Endothelial cell of umbilical vein (primary cell): Measurements from ENCODE around the gene HMGXB4. TPM values are rescaled to one million over a fixed set of nuclear protein-coding genes. Genes with fewer than 3 reads are reported as not detected.
A peak's percentile ranks its signal among the peaks of the same experiment; 100 is the strongest.

ENCODE experiments used
- BruUV-seq: library from RNA; stranded (reverse); fragments of 400-500 nt; replicated peaks from 2 replicates; lab custom pipeline; 2021; lab: Mats Ljungman, UMichigan
- CTCF ChIA-PET: fragments of 300-600, 350-600 bp; sonication (Branson Sonifier 250); formaldehyde crosslinking; loops from one replicate; lab custom pipeline; 2021; ENCODE audit warnings: antibody characterized with exemption, inconsistent platforms; lab: Charles Lee
- POLR2A ChIA-PET: fragments of 300-600, 350-600 bp; sonication (Branson Sonifier 250); formaldehyde crosslinking; loops from one replicate; lab custom pipeline; 2021; ENCODE audit warnings: antibody characterized with exemption, inconsistent platforms; lab: Charles Lee
- DNase-seq: peaks from one replicate; pipeline ENCODE4 v3.0.0-alpha.2; 2011; ENCODE audit warnings: low read depth, low spot score
- FAIRE-seq: peaks from 2 replicates; lab custom pipeline; 2011; peaks lifted over from hg19 to GRCh38; lab: Jason Lieb, UNC
- H2AFZ ChIP-seq: 2 replicates; pipeline ENCODE4 v1.6.0; 2012; ENCODE audit warnings: low read depth, low read length, control low read depth, inconsistent platforms
- H3K27ac ChIP-seq: 2 replicates; pipeline ENCODE4 v1.5.1; 2011; ENCODE audit warnings: low read depth, mild to moderate bottlenecking, control low read depth, low read length, moderate library complexity; ENCODE audit not compliant: insufficient read depth
- H3K27me3 ChIP-seq, 2 experiments: 2 replicates each; pipeline versions ENCODE4 v1.6.0 to v1.6.1; 2011; ENCODE audit warnings: low read length in 2 of 2, mixed read lengths in 1 of 2; ENCODE audit not compliant: control insufficient read depth in 2 of 2, insufficient read depth in 2 of 2
- H3K36me3 ChIP-seq, 2 experiments: 2 replicates in 1 of 2; 3 replicates in 1 of 2; pipeline ENCODE4 v1.5.1; 2011; ENCODE audit warnings: low read length in 2 of 2, mild to moderate bottlenecking in 1 of 2, moderate library complexity in 1 of 2; ENCODE audit not compliant: control insufficient read depth in 2 of 2, insufficient read depth in 2 of 2; ENCODE audit errors: extremely low read depth in 1 of 2
- H3K4me1 ChIP-seq: 3 replicates; pipeline ENCODE4 v1.5.1; 2011; ENCODE audit warnings: mild to moderate bottlenecking, low read length; ENCODE audit not compliant: control insufficient read depth, insufficient read depth; ENCODE audit errors: extremely low read depth
- H3K4me2 ChIP-seq: 2 replicates; pipeline ENCODE4 v1.6.1; 2011; ENCODE audit warnings: low read length, control low read depth, mixed read lengths; ENCODE audit not compliant: insufficient read depth
- H3K4me3 ChIP-seq, 3 experiments: fragments of 200-600 bp in 1 of 3; sonication (generic), shearing (Covaris generic) in 1 of 3; replicated peaks in 1 of 3; 2 replicates each; pipeline ENCODE4 v1.5.1; 2011 to 2016; ENCODE audit warnings: control low read depth in 3 of 3, low read length in 3 of 3, mild to moderate bottlenecking in 2 of 3, inconsistent platforms in 1 of 3, low read depth in 1 of 3, moderate library complexity in 1 of 3; ENCODE audit not compliant: insufficient read depth in 1 of 3
- H3K79me2 ChIP-seq: 2 replicates; pipeline ENCODE4 v1.6.0; 2012; ENCODE audit warnings: low read length, inconsistent platforms; ENCODE audit not compliant: control insufficient read depth, insufficient read depth
- H3K9ac ChIP-seq: replicated peaks from 2 replicates; pipeline ENCODE3; 2011; ENCODE audit warnings: low read length, control low read depth; ENCODE audit not compliant: insufficient read depth; ENCODE audit errors: extremely low read depth
- H3K9me1 ChIP-seq: replicated peaks from 3 replicates; pipeline ENCODE4 v1.6.0; 2011; ENCODE audit warnings: mild to moderate bottlenecking, low read length; ENCODE audit not compliant: control insufficient read depth, insufficient read depth; ENCODE audit errors: extremely low read depth
- H3K9me3 ChIP-seq: replicated peaks from 2 replicates; pipeline ENCODE4 v1.5.1; 2012; ENCODE audit warnings: low read length, inconsistent platforms; ENCODE audit not compliant: control insufficient read depth, insufficient read depth
- H4K20me1 ChIP-seq: replicated peaks from 2 replicates; pipeline ENCODE3; 2011; ENCODE audit warnings: mild to moderate bottlenecking, low read length; ENCODE audit not compliant: control insufficient read depth, insufficient read depth; ENCODE audit errors: extremely low read depth
- EZH2 ChIP-seq: IDR thresholded peaks from 2 replicates; pipeline ENCODE4 v1.6.1; 2012; ENCODE audit warnings: borderline replicate concordance, low read depth, mild to moderate bottlenecking, moderate library complexity, low read length, inconsistent platforms; ENCODE audit not compliant: severe bottlenecking
- FOS ChIP-seq: IDR thresholded peaks from 2 replicates; pipeline ENCODE4 v1.6.1; 2011; ENCODE audit warnings: mild to moderate bottlenecking, low read length, moderate library complexity, borderline replicate concordance; ENCODE audit not compliant: insufficient read depth
- GATA2 ChIP-seq: IDR thresholded peaks from 2 replicates; pipeline ENCODE4 v1.7.0; 2011; ENCODE audit warnings: low read depth, mild to moderate bottlenecking, moderate library complexity, mixed read lengths, low read length; ENCODE audit not compliant: insufficient read length, insufficient read depth
- JUN ChIP-seq: IDR thresholded peaks from 2 replicates; pipeline ENCODE4 v1.6.1; 2011; ENCODE audit warnings: borderline replicate concordance, low read depth; ENCODE audit not compliant: insufficient read length, insufficient read depth
- MYC ChIP-seq: IDR thresholded peaks from one replicate; pipeline ENCODE4 v1.6.1; 2011; ENCODE audit warnings: mild to moderate bottlenecking, low read depth, low read length
- POLR2A ChIP-seq: IDR thresholded peaks from 2 replicates; pipeline ENCODE4 v1.6.1; 2012; ENCODE audit warnings: low read depth, mild to moderate bottlenecking, control low read depth, low read length
- POLR2AphosphoS5 ChIP-seq: IDR thresholded peaks from 2 replicates; pipeline ENCODE4 v1.6.1; 2012; ENCODE audit warnings: low read depth, mild to moderate bottlenecking, control low read depth, low read length, moderate library complexity; ENCODE audit not compliant: insufficient read depth
- dilution Hi-C: fragments of 300-500 bp; cut with MboI; formaldehyde crosslinking; loops from one replicate; pipeline ENCODE4 v1.15.0; 2019; ENCODE audit warnings: low sequenced_read_pairs; ENCODE audit not compliant: extremely low pct_ligation_motif_present
- intact Hi-C: fragments of 100-400 bp; cut with micrococcal nuclease; formaldehyde crosslinking; loops from one replicate; pipeline ENCODE4 v1.10.0; 2022
- polyA plus RNA-seq, 4 experiments: library from polyadenylated mRNA; depleted of rRNA in 3 of 4; stranded (reverse) in 3 of 4; unstranded in 1 of 4; fragments of >200 nt; gene quantifications; 2 replicates each; pipeline versions ENCODE4 v1.2.1 to v1.2.3, GENCODE V29; 2011 to 2012; ENCODE audit warnings: missing spikeins in 1 of 4
- total RNA-seq: library from RNA; stranded (reverse); gene quantifications from 2 replicates; pipeline ENCODE4 v1.2.3, GENCODE V29; 2021
- TF ChIP-seq, protein P1 (sequence below): IDR thresholded peaks from 2 replicates; pipeline ENCODE4 v1.6.1; 2011; ENCODE audit not compliant: insufficient read depth, insufficient read length
- TF ChIP-seq, protein P2 (sequence below), 2 donors: IDR thresholded peaks; 1 replicate in 1 of 2; 2 replicates in 1 of 2; pipeline ENCODE4 v1.5.1; 2011; ENCODE audit warnings: low read length in 2 of 2, mild to moderate bottlenecking in 2 of 2, moderate library complexity in 2 of 2, control low read depth in 1 of 2, inconsistent platforms in 1 of 2, low read depth in 1 of 2; ENCODE audit not compliant: insufficient read depth in 1 of 2; ENCODE audit errors: extremely low read depth in 1 of 2

HMGXB4 gene
- total and polyA plus RNA-seq, 2 donors (not counting 3 experiments of a cell fraction or from before 2014, with no cell fraction given), result 12.2 to 30.5 TPM

GRCh38 chr22:35310556-35311550 lies 53.6 kb downstream of the HMGXB4 start:
- Histone ChIP-seq H3K9me3 (no peaks in the 10 kb centered on the region), H3K27ac (peak overlapping the region; percentile 15), H3K4me1 (peaks cover 59% of the 10 kb centered on the region), H2AFZ (no peak overlapping the region), H3K27me3 (no peaks in the 10 kb centered on the region), H3K36me3 (no peaks in the 10 kb centered on the region), H3K79me2 (peaks cover 25% of the 10 kb centered on the region), H3K9ac (no peak overlapping the region), H3K4me2 (no peak overlapping the region), H3K4me3 (no peak overlapping the region), H4K20me1 (no peaks in the 10 kb centered on the region), H3K9me1 (no peaks in the 10 kb centered on the region)
- ChIA-PET CTCF (interaction anchor here (1.0 to 2.5 kb wide), 2 partner anchors 11 to 17 kb away, joined by 4 to 8 read pairs; partner anchors contain the start of gene TOM1), POLR2A (interaction anchor here (1.1 kb wide), 1 partner anchor 11 kb away, joined by 3 read pairs; the partner anchor contains the start of gene TOM1)
- no peak for FAIRE-seq
- dilution Hi-C loops (no loop called here), intact Hi-C loops (no loop called here)
- no TSS peak for BruUV-seq
- TF ChIP-seq MYC, result no peak
- TF ChIP-seq EZH2, result no peak
- no peak for TF ChIP-seq GATA2
- no peak for TF ChIP-seq POLR2A
- TF ChIP-seq, protein P1, sequence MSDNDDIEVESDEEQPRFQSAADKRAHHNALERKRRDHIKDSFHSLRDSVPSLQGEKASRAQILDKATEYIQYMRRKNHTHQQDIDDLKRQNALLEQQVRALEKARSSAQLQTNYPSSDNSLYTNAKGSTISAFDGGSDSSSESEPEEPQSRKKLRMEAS, result no peak
- no peak for TF ChIP-seq FOS
- no peak for TF ChIP-seq JUN
- TF ChIP-seq, protein P2, sequence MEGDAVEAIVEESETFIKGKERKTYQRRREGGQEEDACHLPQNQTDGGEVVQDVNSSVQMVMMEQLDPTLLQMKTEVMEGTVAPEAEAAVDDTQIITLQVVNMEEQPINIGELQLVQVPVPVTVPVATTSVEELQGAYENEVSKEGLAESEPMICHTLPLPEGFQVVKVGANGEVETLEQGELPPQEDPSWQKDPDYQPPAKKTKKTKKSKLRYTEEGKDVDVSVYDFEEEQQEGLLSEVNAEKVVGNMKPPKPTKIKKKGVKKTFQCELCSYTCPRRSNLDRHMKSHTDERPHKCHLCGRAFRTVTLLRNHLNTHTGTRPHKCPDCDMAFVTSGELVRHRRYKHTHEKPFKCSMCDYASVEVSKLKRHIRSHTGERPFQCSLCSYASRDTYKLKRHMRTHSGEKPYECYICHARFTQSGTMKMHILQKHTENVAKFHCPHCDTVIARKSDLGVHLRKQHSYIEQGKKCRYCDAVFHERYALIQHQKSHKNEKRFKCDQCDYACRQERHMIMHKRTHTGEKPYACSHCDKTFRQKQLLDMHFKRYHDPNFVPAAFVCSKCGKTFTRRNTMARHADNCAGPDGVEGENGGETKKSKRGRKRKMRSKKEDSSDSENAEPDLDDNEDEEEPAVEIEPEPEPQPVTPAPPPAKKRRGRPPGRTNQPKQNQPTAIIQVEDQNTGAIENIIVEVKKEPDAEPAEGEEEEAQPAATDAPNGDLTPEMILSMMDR (IDR thresholded peaks at IDR 0.05; ENCODE audit: extremely low read depth in 1 of 2, insufficient read depth in 1 of 2, low read depth in 1 of 2, low read length in 2 of 2), result no peak
- no peak for TF ChIP-seq POLR2AphosphoS5
- DNase-seq, result no peak
